ENCODE measurements around the gene RGS2.
A peak's percentile ranks its signal among the peaks of the same experiment; 100 is the strongest.

The RGS2 gene

DNA sequence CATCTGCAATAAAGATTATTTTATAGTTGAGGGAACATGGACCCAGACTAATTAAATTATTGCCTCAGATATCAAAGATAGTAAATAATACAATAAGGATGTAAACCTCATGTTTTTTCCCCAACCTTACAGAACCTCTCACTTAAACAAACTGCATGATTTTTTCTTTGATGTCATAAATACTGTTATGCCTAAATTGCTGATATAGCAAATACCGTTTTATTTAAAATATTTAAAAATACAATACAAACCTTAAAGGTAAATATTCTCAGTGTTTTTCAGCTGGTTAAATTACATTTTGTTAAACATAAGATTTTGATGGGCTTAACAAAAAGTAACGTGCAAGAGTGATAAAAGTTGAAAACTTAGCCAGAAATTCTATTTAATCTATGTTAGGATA is 24.4 kb upstream of the RGS2 start:
- no peak for TF ChIP-seq POLR2A (IDR thresholded peaks at IDR 0.05; ENCODE audit: low read length)
- no peak for TF ChIP-seq GATA1 (IDR thresholded peaks at IDR 0.05; ENCODE audit: low read depth, low read length)

DNA sequence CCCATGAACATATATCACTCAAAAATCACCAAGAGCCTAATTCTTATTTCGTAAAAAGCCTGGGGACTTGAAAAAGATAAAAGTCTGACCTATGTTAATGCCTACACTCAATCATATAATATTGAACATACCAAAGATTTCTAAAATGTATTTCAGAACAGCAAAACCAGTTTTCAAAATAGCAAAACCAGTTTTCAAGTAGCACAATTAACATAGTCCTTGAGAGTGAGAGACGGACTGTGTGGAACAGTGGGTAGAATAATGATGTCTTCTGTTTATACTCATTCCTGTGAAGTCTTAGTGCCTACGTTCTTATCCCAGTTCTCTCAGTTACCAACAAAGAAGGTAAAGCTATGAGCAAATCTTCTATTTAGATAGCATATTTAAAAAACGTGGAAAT is 22.3 kb upstream of the RGS2 start:
- TF ChIP-seq POLR2A (IDR thresholded peaks at IDR 0.05; ENCODE audit: low read length): no peak
- TF ChIP-seq GATA1 (IDR thresholded peaks at IDR 0.05; ENCODE audit: low read depth, low read length): no peak
- no peak for DNase-seq

More for the DNA sequence above, 24.4 kb upstream of the RGS2 start:
- DNase-seq: no peak

DNA sequence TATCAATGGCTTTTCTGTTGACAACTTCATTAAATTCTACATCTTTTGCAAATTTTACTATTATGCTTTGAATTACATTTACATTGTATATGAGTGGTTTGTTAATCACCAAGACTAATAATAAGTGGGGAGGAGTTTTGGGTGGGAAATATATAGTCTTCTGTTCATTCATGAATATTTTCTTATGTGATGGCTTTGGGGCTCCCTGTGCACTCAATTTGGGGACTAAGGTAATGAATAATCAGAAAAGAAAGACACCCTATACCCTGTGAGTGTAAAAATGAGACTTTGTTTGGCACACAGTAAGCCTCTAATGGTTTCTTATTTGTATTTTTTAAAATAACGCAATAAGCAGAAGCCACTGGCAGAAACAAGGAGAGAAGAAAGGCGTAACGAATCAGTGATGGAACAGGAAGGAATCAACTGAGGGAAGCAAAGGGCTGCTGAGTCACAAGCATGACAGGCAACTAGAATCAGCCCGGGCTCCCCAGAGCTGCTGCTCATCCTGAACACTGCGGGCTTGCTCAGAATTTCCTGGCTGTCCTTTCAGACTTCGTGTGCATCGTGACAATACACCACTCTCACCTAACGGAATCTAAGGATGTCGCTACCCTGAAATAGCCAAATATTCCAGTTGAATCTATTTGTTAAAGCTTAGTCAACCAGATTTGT is 20.8 kb upstream of the RGS2 start:
- peak in 1 of 2 experiments; percentile 16 for DNase-seq
- TF ChIP-seq POLR2A (IDR thresholded peaks at IDR 0.05; ENCODE audit: low read length) (no peak), GATA1 (IDR thresholded peaks at IDR 0.05; ENCODE audit: low read depth, low read length) (no peak)

DNA sequence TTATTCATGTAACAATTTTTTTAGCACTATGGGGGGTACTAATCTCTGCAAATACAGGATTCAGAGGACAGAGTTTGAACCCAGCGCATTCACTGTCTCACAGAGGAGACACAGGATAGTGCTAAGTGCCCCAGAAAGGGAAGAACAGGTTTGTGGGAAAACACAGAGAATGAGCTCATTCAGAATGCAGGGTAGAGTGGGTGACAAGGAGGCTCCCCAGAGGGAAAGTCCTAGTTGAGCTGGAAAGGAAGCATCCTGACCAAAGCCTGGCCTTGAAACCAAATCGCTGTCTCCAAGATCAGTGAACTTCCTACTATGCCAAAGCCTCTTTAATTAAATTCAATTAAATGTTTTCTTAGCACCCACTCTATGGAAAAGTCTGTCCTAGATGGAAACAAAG is 19.0 kb upstream of the RGS2 start:
- TF ChIP-seq POLR2A (IDR thresholded peaks at IDR 0.05; ENCODE audit: low read length): no peak
- TF ChIP-seq GATA1 (IDR thresholded peaks at IDR 0.05; ENCODE audit: low read depth, low read length): no peak
- DNase-seq: no peak

DNA sequence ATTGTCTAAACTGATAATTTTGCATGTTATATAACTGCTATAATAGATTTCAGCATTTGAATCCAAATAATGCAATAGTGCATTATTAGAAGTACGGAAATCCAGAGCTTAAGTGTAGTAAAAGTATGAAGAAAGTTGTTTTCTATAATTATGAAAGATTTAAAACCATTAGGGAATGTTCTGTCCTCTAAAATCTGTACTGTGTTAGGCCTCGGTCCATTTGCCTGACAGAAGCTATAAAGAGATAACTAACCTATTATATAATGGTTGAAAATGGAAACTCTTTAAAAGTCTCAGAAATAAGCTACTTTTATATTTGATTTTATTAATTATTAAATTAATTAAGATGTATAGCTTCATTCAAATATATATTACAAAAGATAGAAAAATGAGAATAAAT is 16.2 kb upstream of the RGS2 start:
- no peak for DNase-seq
- TF ChIP-seq POLR2A (IDR thresholded peaks at IDR 0.05; ENCODE audit: low read length) (no peak), GATA1 (IDR thresholded peaks at IDR 0.05; ENCODE audit: low read depth, low read length) (no peak)

DNA sequence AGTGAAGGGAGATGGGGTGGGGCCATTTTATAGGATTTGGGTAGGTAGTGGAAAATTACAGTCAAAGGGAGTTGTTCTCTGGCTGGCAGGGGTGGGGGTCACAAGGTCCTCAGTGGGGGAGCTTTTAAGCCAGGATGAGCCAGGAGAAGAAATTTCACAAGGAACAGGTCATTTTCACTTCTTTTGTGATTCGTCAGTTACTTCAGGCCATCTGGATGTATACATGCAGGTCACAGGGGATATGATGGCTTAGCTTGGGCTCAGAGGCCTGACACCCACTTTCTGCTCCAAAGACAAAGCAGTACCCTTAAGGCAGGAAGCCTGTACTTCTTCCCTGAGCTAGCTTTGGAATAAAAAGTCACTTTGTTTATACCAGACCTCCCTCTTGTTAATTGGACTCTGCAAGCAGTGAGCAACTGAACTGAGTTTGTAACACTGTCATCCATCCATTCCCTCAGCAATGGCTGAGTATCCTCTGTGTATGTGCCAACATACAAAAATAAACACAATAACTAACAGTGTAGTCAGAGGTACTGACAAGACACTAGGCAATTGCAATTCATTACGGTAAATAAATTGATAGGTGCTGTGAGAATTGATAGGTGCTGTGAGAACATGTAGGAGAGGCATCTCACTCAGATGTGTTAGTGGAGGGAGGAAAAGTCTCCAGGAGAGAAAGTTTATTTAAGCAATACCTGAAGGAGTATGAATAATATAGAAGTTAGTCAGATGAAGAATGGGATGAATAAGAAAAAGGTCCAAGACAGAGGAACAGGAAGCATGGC is 14.7 kb upstream of the RGS2 start:
- DNase-seq: no peak

DNA sequence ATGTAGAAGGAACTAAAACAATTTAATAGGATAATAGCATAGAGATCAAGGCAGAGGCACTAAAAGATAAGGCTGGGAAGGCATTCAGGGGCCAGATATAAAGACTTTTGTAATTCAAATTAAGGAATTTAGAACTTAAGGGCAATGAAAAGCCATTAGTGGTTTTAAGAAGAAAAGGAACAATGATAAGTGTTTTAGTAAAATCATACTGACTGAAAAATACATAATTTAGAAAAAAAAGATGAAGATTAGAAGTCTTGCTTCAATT is 14.1 kb upstream of the RGS2 start:
- no peak for DNase-seq

More for the DNA sequence above, 14.7 kb upstream of the RGS2 start:
- no peak for TF ChIP-seq GATA1 (IDR thresholded peaks at IDR 0.05; ENCODE audit: low read depth, low read length)
- TF ChIP-seq POLR2A (IDR thresholded peaks at IDR 0.05; ENCODE audit: low read length): no peak

DNA sequence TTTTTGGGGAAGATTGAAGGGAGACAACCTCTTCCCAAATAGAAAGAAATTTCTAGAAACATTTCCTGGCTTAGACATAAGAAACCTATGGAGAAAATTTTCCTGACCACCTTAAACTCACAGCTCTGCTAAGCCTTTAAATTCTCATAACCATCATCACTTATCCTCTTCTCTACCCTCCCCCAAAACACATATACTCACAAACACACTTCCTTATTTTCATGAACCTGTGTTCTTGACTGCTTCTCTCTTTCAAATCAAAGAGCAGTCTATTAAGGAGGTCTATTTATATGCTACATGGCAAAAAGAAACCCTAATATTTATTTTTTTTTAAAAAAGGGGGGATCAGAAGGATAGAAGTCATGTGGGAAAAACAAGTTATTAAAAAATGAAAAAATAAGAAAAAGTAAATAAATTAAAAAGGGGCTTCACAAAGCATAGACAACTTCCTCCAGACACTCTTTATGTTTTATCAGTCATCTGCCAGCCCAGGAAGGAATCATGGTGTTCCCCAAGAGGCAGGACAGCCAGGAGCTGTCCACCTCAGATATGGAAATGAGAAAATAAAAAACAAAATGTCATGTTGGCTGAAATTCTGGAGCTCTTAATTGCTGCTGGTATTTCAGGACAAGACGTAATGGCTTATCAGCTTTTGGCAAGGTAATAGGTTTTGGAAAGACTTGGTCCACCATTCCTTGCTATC is 12.8 kb upstream of the RGS2 start:
- no peak for DNase-seq
- TF ChIP-seq POLR2A (IDR thresholded peaks at IDR 0.05; ENCODE audit: low read length) (no peak), GATA1 (IDR thresholded peaks at IDR 0.05; ENCODE audit: low read depth, low read length) (no peak)

More for the DNA sequence above, 14.1 kb upstream of the RGS2 start:
- no peak for TF ChIP-seq GATA1 (IDR thresholded peaks at IDR 0.05; ENCODE audit: low read depth, low read length)
- no peak for TF ChIP-seq POLR2A (IDR thresholded peaks at IDR 0.05; ENCODE audit: low read length)

DNA sequence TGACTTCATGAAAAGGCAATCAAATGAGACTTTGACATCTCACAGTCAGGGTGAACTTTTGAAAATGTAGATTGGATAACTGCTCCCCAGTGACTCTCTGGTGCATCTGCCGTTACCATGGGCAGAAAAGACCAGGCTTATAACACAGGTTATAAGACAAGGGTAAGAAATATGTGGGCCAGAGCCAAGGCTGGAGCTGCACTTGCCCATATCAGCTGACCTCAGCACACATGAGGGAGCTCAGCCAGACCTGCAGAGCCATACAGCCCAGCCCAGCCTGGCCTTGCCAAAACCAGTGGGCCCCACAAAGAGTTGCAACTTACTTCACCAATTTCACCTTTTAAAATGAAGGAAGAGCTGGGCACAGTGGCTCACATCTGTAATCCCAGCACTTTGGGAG is 11.7 kb upstream of the RGS2 start:
- DNase-seq: no peak
- TF ChIP-seq GATA1 (IDR thresholded peaks at IDR 0.05; ENCODE audit: low read depth, low read length) (no peak), POLR2A (IDR thresholded peaks at IDR 0.05; ENCODE audit: low read length) (no peak)

DNA sequence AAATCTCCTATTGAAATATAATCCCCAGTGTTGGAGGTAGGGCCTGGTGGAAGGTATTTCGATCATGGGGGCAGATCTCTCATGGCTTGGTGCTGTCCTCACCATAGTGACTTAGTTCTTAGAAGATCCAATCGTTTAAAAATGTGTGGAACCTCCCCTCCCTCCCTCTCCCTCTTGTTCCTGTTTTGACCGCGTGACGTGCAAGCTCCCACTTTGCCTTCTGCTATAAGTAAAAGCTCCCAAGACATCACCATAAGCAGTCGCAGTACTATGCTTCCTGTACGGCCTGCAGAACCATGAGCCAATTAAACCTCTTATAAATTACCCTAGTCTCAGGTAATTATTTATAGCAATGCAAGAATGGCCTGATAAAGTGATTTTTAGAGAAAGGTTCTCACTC is 10.9 kb upstream of the RGS2 start:
- no peak for DNase-seq
- TF ChIP-seq GATA1 (IDR thresholded peaks at IDR 0.05; ENCODE audit: low read depth, low read length): no peak
- TF ChIP-seq POLR2A (IDR thresholded peaks at IDR 0.05; ENCODE audit: low read length): no peak

DNA sequence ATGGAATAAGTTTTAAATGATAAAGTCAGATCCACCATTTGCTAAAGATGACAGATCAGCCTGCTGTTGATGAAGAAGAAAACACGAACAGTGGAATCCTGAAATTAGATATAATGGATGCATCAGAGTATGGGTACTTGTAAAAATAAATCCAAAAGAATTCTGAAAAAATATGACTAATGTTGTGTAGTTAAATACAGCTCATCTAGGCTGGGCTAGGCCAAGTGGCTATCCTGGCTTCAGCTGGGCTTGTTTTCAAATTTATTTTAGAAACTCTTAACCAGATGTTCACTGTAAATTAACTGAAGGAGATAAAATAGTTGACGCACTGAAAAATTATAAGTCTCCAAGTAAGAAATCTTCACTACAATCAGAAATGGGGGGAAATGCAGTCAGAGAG is 7.4 kb upstream of the RGS2 start:
- no peak for DNase-seq
- TF ChIP-seq GATA1 (IDR thresholded peaks at IDR 0.05; ENCODE audit: low read depth, low read length): no peak
- TF ChIP-seq POLR2A (IDR thresholded peaks at IDR 0.05; ENCODE audit: low read length): no peak

DNA sequence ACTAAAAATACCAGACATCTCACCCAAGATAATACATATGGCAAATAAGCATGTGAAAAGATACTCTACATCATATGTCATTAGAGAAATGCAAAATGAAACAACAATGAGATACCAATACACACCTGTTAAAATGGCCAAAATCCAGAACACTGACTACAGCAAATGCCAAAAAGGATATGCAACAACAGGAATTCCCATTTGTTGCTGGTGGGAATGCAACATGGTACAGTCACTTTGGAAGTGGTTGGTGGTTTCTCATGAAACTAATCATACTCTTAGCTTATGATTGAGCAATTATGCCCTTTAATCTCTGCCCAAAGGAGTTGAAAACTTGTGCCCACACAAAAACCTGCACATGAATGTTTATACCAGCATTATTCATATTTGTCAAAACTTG is 6.4 kb upstream of the RGS2 start:
- DNase-seq: no peak
- TF ChIP-seq GATA1 (IDR thresholded peaks at IDR 0.05; ENCODE audit: low read depth, low read length) (no peak), POLR2A (IDR thresholded peaks at IDR 0.05; ENCODE audit: low read length) (no peak)

DNA sequence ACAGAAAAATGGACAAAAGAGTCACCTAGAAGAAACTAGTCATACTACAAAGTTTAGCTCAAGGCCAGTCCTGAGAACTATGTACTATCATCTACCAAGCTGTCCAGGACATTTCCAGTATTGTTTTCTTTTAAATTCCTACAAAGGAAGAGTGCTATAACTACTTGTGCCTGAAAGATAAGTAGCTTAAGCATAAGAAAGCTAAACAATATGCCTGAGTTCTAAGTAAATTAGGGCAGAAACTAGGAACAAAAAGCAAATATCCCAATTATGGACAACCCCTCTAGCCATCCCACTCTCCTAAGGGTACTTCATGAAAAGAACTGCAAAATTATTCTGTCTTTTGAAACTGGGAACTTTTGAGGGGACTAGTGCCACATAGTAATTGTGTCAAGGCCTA is 5.3 kb upstream of the RGS2 start:
- no peak for TF ChIP-seq GATA1 (IDR thresholded peaks at IDR 0.05; ENCODE audit: low read depth, low read length)
- TF ChIP-seq POLR2A (IDR thresholded peaks at IDR 0.05; ENCODE audit: low read length): no peak
- DNase-seq: no peak

DNA sequence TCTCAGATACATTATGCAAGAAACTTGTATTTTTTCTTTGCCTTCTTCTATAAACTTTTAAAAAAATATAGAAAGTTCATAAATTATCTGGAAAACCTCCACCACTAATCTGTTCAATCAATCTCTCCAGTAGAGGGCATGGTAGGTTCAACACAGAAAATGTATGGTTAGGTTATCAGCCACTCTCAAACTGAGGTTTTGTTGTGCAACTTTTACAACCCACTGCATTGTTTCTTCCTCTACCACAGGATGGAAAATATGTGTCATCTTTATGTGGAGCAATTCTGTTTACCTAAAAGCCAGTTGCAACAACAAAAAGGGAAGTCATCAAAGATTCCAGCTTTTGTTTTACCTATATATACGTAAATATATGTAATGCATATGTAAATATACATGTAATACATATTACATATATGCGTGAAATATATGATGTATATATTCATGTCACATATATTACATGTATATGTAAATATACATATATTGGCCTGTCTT is 3.0 kb upstream of the RGS2 start:
- DNase-seq: peak; percentile 65
- TF ChIP-seq GATA1 (IDR thresholded peaks at IDR 0.05; ENCODE audit: low read depth, low read length): no peak
- TF ChIP-seq POLR2A (IDR thresholded peaks at IDR 0.05; ENCODE audit: low read length): no peak

All from erythroblast (primary cell).